WTC11 (cell line): ENCODE data around the gene WSCD1. TPM values are rescaled to one million over a fixed set of nuclear protein-coding genes. Genes with fewer than 3 reads are reported as not detected.

Experiments used
- ATAC-seq: fragments of 200-7000 bp; cut with Tn5 transposase; 2 replicates; pipeline ENCODE4 v1.10.0; 2021; ENCODE audit warnings: mild to moderate bottlenecking, moderate library complexity
- CTCF ChIA-PET: fragments of 300-600 bp; sonication (Branson Sonifier 250); formaldehyde crosslinking; loops from one replicate; lab custom pipeline; 2021; ENCODE audit warnings: antibody characterized with exemption; lab: Charles Lee
- POLR2A ChIA-PET: fragments of 350-600 bp; sonication (Branson Sonifier 250); formaldehyde crosslinking; loops from one replicate; lab custom pipeline; 2021; ENCODE audit warnings: antibody characterized with exemption; lab: Charles Lee
- DNase-seq: peaks from one replicate; pipeline ENCODE4 v3.0.0; 2021; ENCODE audit warnings: low spot score
- H3K27ac Mint-ChIP-seq: 2 replicates; pipeline ENCODE4 v1.8.0; 2021; ENCODE audit warnings: mixed read lengths
- H3K27me3 Mint-ChIP-seq: 2 replicates; pipeline ENCODE4 v1.8.0; 2021; ENCODE audit warnings: low read depth, mild to moderate bottlenecking, moderate library complexity, mixed read lengths
- H3K36me3 Mint-ChIP-seq: 2 replicates; pipeline ENCODE4 v1.8.0; 2021; ENCODE audit warnings: mixed read lengths
- H3K4me1 Mint-ChIP-seq: 2 replicates; pipeline ENCODE4 v1.8.0; 2022; ENCODE audit warnings: mixed read lengths
- H3K4me3 Mint-ChIP-seq: 2 replicates; pipeline ENCODE4 v1.8.0; 2021; ENCODE audit warnings: mild to moderate bottlenecking, moderate library complexity, mixed read lengths
- H3K9me3 Mint-ChIP-seq: 2 replicates; pipeline ENCODE4 v1.8.0; 2021; ENCODE audit warnings: mixed read lengths
- AFF4 ChIP-seq: sonication (generic); formaldehyde crosslinking; IDR thresholded peaks from 2 replicates; pipeline ENCODE4 v1.8.1; 2023; ENCODE audit warnings: mild to moderate bottlenecking, missing genetic modification reagents, borderline replicate concordance
- ATF2 ChIP-seq: sonication (generic); formaldehyde crosslinking; IDR thresholded peaks from 2 replicates; pipeline ENCODE4 v1.8.1; 2022; ENCODE audit warnings: low read depth, missing genetic modification reagents, borderline replicate concordance
- CREB1 ChIP-seq: sonication (generic); formaldehyde crosslinking; IDR thresholded peaks from 2 replicates; pipeline ENCODE4 v1.8.0; 2023; ENCODE audit warnings: mild to moderate bottlenecking, missing genetic modification reagents
- E2F4 ChIP-seq: sonication (generic); formaldehyde crosslinking; IDR thresholded peaks from 2 replicates; pipeline ENCODE4 v1.8.1; 2022; ENCODE audit warnings: low read depth, mild to moderate bottlenecking, moderate library complexity, missing genetic modification reagents, borderline replicate concordance
- ELF4 ChIP-seq: sonication (generic); formaldehyde crosslinking; IDR thresholded peaks from 2 replicates; pipeline ENCODE4 v1.8.1; 2022; ENCODE audit warnings: low read depth, mild to moderate bottlenecking, moderate library complexity, missing genetic modification reagents
- GRHL2 ChIP-seq: fragments of 250-450 bp; sonication (Bioruptor Pico); IDR thresholded peaks from 2 replicates; pipeline ENCODE4 v1.8.0; 2022; ENCODE audit warnings: mild to moderate bottlenecking, moderate library complexity; ENCODE audit not compliant: insufficient replicate concordance, severe bottlenecking
- GTF2I ChIP-seq: fragments of 250-450 bp; sonication (Bioruptor Pico); conservative IDR thresholded peaks from 2 replicates; pipeline ENCODE4 v1.4.0; 2021; ENCODE audit warnings: mild to moderate bottlenecking
- HMGXB4 ChIP-seq: sonication (generic); formaldehyde crosslinking; IDR thresholded peaks from 2 replicates; pipeline ENCODE4 v1.8.1; 2023; ENCODE audit warnings: mild to moderate bottlenecking, moderate library complexity, missing genetic modification reagents
- IRF2 ChIP-seq: sonication (generic); formaldehyde crosslinking; IDR thresholded peaks from 2 replicates; pipeline ENCODE4 v1.8.0; 2022; ENCODE audit warnings: low read depth, missing genetic modification reagents, borderline replicate concordance
- NFATC4 ChIP-seq: fragments of 250-450 bp; sonication (Bioruptor Pico); IDR thresholded peaks from 2 replicates; pipeline ENCODE4 v1.9.0; 2021; ENCODE audit warnings: mild to moderate bottlenecking
- PRDM15 ChIP-seq: sonication (generic); formaldehyde crosslinking; IDR thresholded peaks from 2 replicates; pipeline ENCODE4 v1.8.0; 2022; ENCODE audit warnings: missing genetic modification reagents
- PRRX2 ChIP-seq: fragments of 250-450 bp; sonication (Bioruptor Pico); IDR thresholded peaks from 2 replicates; pipeline ENCODE4 v1.8.0; 2021; ENCODE audit warnings: mild to moderate bottlenecking
- RELA ChIP-seq: sonication (generic); formaldehyde crosslinking; IDR thresholded peaks from 2 replicates; pipeline ENCODE4 v1.8.1; 2022; ENCODE audit warnings: missing genetic modification reagents, mild to moderate bottlenecking, borderline replicate concordance
- SMAD3 ChIP-seq: sonication (generic); formaldehyde crosslinking; IDR thresholded peaks from 2 replicates; pipeline ENCODE4 v1.8.0; 2022; ENCODE audit warnings: missing genetic modification reagents, mild to moderate bottlenecking, borderline replicate concordance
- TCF7 ChIP-seq: sonication (generic); formaldehyde crosslinking; IDR thresholded peaks from 2 replicates; pipeline ENCODE4 v1.8.0; 2022; ENCODE audit warnings: mild to moderate bottlenecking, low read depth, missing genetic modification reagents, moderate library complexity
- ZBTB43 ChIP-seq: sonication (generic); formaldehyde crosslinking; IDR thresholded peaks from 2 replicates; pipeline ENCODE4 v1.8.1; 2023; ENCODE audit warnings: mild to moderate bottlenecking, missing genetic modification reagents
- ZNF263 ChIP-seq: sonication (generic); formaldehyde crosslinking; IDR thresholded peaks from 2 replicates; pipeline ENCODE4 v1.8.1; 2022; ENCODE audit warnings: low read depth, mild to moderate bottlenecking, moderate library complexity, missing genetic modification reagents
- ZNF317 ChIP-seq: sonication (generic); formaldehyde crosslinking; IDR thresholded peaks from 2 replicates; pipeline ENCODE4 v1.8.1; 2023; ENCODE audit warnings: low read depth, mild to moderate bottlenecking, moderate library complexity, missing genetic modification reagents, borderline replicate concordance
- ZNF396 ChIP-seq: fragments of 250-450 bp; sonication (Bioruptor Pico); IDR thresholded peaks from 2 replicates; pipeline ENCODE4 v1.8.0; 2021; ENCODE audit warnings: mild to moderate bottlenecking, moderate library complexity, borderline replicate concordance
- ZNF512 ChIP-seq: sonication (generic); formaldehyde crosslinking; IDR thresholded peaks from 2 replicates; pipeline ENCODE4 v1.8.1; 2022; ENCODE audit warnings: missing genetic modification reagents, borderline replicate concordance
- total RNA-seq: library from RNA; stranded (reverse); gene quantifications from 3 replicates; pipeline ENCODE4 v1.2.3, GENCODE V29; 2021

Gene WSCD1
- total RNA-seq, 1 experiment from 2014 or later: 57.5 TPM

GRCh38 chr17:6040504-6040903 is 29.7 kb upstream of the WSCD1 start:
- Mint-ChIP-seq H3K36me3 (no peaks in the 10 kb centered on the region), H3K27ac (no peak overlapping the region)
- no peak for ATAC-seq
- no peak for TF ChIP-seq AFF4 (CRISPR knock-in tag)
- no peak for TF ChIP-seq NFATC4 (CRISPR knock-in tag)
- TF ChIP-seq ZNF396 (CRISPR knock-in tag): no peak
- TF ChIP-seq ZNF263 (CRISPR knock-in tag): no peak
- no peak for TF ChIP-seq SMAD3
- TF ChIP-seq IRF2 (CRISPR knock-in tag): no peak
- TF ChIP-seq, all 79 proteins: peak for 0
- 0 out of 2 replicates have a peak, but pooled peaks cover 2% of the 10 kb centered on the region for H3K4me1 Mint-ChIP-seq
- H3K4me3 Mint-ChIP-seq: no peak overlapping the region
- peaks cover 12% of the 10 kb centered on the region for H3K9me3 Mint-ChIP-seq
- peaks cover 3% of the 10 kb centered on the region; the same call in 1 of the 2 replicates for H3K27me3 Mint-ChIP-seq
- ChIA-PET CTCF (no interaction called here), POLR2A (no interaction called here)
- no peak for DNase-seq

GRCh38 chr17:6041246-6041645 is 28.9 kb upstream of the WSCD1 start:
- ATAC-seq (no peak), DNase-seq (no peak)
- POLR2A ChIA-PET: no interaction called here
- Mint-ChIP-seq H3K36me3 (no peaks in the 10 kb centered on the region), H3K27ac (no peak overlapping the region), H3K4me1 (0 out of 2 replicates have a peak, but pooled peaks cover 2% of the 10 kb centered on the region), H3K27me3 (peaks cover 3% of the 10 kb centered on the region; the same call in 1 of the 2 replicates), H3K4me3 (no peak overlapping the region), H3K9me3 (peaks cover 12% of the 10 kb centered on the region)
- CTCF ChIA-PET: interaction anchor here (0.7 kb wide), 1 partner anchor 28 kb away, joined by 3 read pairs; no protein-coding TSS in a partner anchor
- TF ChIP-seq ATF2 (CRISPR knock-in tag) (no peak), RELA (no peak), ZNF317 (CRISPR knock-in tag) (no peak), ELF4 (CRISPR knock-in tag) (no peak), E2F4 (CRISPR knock-in tag) (no peak), GRHL2 (CRISPR knock-in tag) (no peak), PRRX2 (CRISPR knock-in tag) (no peak), ZBTB43 (CRISPR knock-in tag) (no peak), HMGXB4 (no peak), ZNF512 (CRISPR knock-in tag) (no peak), PRDM15 (no peak), CREB1 (CRISPR knock-in tag) (no peak), GTF2I (CRISPR knock-in tag) (no peak), TCF7 (no peak)
